Hematopoietic multipotent progenitor cell (in vitro differentiated cells): ENCODE data around the gene NUP107. TPM values are rescaled to one million over a fixed set of nuclear protein-coding genes. Genes with fewer than 3 reads are reported as not detected.
"Not testable (repeated sequence)": the region's sequence is repeated elsewhere in the genome, so short reads cannot be mapped to it uniquely, and the experiment has no call there.

Source experiments
- DNase-seq, 3 donors: peaks; one replicate each; pipeline ENCODE4 v3.0.0-alpha.2; 2011 to 2015; ENCODE audit warnings: low read depth in 2 of 3, low spot score in 2 of 3
- total RNA-seq: library from RNA; depleted of rRNA; stranded (reverse); fragments of >200 nt; gene quantifications from one replicate; pipeline ENCODE4 v1.2.3, GENCODE V29; 2012

The NUP107 gene
- total RNA-seq = 28.8 TPM

DNA sequence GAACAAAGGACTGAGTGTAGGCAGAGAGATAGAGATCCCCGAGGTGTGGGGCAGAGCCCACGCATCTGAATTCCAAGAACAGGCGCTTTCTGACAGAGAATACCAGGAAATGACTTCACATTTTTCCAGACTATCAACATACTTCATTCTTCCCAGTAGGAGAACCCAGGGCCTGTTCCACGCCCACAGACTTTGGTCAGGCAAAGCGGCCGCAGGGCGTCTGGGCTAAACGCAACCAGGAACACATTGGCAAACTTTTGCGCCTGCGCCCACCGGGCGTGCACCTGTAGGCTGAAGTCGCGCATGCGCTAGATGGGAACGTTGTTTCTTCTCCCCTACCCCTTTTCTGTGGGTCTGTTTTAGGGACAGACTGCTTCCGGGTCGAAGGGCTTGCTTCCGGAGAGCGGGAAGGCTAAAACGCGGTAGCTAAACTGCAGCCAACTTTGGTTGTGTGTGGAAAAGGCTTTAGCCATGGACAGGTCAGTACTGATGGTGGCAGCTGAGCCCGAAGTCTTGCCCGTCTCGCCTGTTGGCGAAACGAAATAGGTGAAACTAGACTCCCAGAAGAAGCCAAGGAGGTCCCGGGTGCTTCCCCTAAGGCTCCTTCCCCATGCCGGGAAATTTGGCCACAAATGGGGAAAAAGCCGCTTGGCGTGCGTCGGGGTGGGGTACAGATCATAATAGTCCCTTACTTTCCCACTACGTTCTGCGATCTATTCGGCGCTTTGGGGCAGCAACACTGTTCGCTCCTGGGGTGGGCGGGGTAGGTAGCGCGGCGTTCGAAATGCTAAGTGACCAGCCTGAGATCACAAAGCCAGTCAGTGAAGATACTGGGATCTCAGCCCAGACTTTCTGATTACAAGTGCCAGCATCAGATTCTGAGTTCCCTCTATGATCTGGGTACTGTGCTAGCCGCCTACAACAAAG is at the start of gene NUP107:
Gene NUP107 (plus strand): TSS at position 384 of the 927 bp plus-strand sequence. CDS start 88 bp downstream, at position 472.
- peak; percentile 95 to 99 (median 97) for DNase-seq

DNA sequence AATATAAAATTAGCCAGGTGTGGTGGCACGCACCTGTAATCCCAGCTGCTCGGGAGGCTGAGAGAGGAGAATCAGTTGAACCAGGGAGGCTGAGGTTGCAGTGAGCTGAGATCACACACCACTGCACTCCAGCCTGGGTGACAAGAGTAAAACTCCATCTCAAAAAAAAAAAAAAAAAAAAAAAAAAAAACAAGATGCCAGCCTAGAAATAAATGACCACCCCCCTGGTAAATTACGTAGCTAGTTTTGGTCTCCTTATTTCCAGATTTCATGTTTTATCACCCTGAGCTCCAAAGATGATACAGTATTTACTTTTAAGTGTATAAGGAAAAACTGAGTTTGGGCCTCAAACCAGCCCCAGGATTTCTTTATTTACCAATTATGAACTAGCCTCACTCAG is 49.3 kb upstream of the NUP107 start:
- DNase-seq = not testable (repeated sequence)

DNA sequence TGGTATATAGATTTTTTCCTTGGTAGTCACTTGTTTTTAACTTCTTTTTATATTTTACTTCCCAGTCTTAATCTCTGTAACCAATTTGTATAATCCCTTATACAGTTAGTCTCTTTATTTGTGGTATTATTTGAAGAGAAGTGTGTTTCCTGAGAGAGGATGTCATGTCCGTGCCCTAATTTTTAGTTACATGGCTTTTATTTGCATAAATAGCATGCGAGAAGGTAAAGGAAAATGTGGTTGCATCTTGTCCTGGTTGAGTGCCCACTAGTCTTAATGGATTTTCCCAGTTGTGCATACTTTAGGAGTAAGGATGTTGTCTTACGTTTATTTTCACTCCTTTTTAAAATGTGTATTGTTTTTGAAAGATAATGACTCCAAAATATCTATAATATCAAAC is 48.6 kb upstream of the NUP107 start:
- no peak for DNase-seq

DNA sequence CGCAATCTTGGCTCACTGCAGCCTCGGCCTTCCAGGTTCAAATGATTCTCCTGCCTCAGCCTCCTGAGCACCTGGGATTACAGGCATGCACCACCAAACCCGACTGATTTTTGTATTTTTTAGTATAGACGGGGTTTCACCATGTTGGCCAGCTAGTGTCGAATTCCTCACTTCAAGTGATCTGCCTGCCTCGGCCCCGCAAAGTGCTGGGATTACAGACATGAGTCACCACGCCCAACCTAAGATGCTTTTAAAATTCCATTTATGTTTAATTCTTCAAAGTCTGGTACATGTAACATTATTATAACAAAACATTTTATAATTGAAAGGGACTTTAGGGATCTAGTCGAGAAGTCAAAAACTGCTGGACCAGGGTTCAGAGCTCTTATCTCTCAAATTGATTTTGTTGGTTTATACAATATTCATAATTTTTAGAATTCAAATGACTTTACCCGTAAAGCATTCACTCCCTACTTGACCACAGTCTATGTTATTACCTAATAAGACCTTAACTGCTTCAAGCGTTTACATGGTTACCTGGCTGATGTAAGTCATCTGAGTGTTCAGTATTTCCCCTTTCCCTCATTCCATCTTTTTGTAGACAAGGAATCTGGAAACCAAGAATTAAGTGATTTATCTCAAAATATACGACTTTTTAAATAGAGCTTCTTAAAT is 47.9 kb upstream of the NUP107 start:
- DNase-seq = no peak

DNA sequence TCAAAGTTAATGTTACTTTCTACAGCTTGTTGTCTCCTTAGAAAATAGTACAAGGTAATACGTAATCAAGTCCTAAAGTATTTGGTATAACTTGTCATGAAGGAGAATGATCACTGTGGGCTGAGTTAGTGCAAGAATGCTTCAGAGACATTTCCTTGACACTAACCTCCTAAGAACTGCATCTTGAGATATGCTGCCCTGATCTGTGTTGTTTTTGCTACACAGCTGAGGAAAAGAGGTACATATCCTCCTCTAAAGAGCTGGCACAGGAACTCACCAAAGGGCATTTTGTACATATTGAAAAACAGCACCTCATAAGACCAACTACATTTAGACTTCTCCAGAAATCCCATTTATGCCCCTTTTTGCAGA is 47.4 kb upstream of the NUP107 start:
- no peak for DNase-seq

DNA sequence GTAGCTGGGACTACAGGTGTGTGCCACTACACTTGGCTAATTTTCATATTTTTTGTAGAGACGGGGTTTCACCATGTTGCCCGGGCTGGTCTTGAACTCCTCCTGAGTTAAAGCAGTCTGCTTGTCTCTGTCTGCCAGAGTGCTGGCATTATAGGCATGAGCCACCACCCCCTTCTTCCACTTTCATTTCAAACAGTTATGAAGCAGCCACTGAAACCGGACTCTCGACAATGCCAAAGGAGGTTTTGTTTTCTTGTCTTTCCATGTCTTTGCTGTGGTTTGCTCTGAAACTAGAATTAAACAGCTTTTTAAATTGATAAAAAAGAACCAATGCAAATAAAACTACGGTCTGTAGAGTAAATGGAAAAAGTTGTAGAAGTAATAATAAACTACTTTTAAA is 45.6 kb upstream of the NUP107 start:
- DNase-seq = peak in 1 of 3 donors; percentile 29

DNA sequence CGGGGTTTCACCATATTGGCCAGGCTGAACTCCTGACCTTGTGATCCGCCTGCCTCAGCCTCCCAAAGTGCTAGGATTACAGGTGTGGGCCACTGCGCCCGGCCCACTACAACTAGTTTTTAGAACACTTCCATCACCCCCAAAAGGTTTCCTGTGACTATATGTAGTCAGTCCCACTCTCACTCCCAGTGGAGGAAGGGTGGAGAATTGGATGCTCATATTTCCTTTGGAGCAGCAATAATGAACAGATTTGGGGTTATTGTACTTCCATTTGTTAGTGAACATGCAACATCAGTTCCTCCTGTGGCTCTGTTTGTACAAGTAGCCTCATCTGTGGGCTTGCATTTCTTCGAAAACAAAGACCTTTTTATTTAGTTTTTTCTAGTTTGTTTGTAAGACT is 40.3 kb upstream of the NUP107 start:
- no peak for DNase-seq

DNA sequence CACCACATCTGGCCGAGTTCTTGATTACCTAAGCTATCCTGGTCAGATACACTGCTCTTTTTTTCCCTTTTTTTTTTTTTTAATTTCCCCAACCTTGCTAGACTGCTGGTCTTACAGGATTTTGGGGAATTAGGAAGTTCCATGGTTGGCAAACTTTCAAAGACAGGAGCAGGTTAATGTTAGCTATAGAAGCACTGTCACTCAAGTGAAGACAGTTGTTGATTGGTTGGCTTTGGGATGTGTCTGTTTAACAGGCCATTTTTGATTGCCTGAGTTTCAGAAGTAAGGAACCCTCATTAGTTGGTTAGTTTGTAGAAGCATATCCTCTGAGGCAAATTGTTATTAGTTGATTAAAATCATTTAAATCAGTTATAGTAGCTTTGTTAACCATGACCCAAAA is 39.3 kb upstream of the NUP107 start:
- no peak for DNase-seq

DNA sequence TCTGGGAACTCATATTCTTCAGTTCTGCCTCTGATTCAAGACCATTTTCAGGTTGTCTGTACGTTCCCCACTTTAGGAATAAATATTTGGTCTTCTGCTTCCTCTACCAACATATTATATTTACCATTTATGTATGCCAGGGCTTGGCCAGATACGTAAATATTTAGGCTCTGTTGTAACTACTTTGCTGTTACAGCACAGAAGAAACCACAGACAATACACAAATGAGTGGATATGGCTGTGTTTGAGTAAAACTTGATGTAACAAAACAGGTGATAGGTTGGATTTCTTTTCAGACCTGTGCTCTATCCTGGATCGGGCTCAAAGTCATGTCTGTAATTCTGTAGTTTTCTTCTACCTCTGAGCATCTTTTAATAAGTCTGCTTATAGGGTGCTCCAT is 38.6 kb upstream of the NUP107 start:
- DNase-seq = no peak

DNA sequence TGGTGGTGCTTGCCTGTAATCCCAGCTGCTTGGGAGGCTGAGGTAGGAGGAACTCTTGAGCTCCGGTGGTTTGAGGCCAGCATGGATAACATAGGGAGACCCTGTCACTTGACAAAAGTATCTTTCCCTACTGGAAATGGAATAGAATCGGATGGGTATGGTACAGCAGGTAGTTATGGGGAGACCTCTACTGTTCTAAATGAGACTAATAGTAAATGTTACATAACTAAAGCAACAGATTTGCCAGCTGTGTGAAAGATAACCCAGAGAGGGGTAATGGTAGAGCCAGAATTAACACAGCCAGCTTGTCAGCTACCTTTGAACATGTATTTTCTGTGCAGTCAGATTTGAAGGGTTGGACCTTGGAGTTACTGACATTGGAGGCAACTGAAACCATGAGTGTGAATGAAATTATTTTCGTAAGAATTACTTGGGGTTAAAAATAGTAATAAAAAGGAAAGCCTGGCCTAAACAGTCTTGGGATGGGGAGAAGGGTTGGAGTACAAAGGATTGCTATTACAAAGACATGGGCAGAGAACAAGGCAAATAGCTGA is 21.7 kb upstream of the NUP107 start:
- no peak for DNase-seq

DNA sequence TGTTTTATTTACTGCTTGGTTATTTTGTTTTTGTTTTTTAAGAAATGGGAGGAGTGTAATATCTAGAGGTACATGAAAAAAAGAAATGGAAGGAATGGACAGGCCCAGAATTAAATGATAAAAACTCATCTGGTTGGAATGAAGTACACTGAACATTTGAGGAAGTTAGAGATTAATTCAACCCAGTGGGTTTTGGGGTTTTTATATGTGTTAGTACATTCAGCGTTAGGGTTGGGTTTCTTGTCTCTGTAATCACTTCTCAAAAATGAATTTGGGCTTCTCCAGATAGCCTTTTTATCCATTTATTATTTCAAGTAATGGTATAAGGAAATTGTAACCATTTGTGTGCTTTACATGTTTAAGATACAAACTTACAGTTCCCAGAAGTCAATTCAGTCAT is 19.5 kb upstream of the NUP107 start:
- DNase-seq = peak in 1 of 3 donors; percentile 42

DNA sequence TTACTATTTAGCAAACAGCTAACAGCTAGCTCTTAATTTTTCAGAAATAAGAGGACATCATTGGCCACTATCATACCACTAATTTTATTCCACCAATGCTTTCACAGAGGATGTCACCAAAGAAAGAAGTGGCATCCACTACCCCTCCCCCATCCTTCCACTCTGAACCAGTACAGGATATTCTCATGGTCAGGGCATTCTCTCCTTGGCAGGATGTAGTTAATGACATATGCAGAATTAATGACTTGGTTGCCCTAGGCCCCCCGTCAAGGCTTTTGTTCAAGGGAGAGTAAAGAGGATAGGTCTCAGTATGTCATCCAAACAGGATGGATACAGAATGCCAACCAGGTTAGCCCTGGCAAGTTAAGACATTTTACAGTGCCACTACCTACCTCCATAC is 18.9 kb upstream of the NUP107 start:
- DNase-seq = no peak

DNA sequence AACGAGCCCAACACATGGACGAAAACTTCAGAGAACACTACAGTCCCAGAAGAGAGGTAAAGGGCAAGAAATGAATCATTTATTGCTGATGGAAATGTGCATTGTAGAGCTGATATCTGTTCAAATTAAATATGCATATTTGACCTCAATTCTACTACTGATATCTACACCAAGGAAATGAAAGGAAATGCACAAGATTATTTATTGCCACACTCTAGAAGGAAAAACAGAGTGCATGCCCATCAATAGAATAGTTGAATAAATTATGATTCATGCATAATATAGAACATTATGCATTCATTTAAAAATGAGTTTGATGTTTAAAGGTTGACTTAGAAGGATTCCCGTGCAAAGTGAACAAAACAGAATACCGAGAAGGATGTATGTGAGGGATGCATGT is 15.6 kb upstream of the NUP107 start:
- no peak for DNase-seq

DNA sequence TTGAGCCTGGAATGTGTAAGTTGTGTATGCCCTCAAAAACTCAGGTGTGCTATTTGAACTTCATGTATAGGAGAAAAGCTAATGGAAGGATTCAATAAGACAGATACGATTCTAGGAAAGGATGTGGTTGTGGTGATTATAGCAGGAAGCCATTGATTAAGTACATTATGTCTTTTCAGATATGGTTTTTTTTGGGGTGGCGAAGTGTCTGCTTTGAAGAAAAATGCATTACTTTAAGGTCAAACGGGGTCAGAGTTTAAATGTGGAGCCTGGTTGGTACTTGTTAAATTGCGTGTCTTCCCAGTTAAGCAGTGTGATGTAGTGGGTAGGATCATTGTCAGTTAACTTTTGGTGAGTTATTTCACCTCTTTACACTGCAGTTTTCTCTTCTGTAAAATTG is 13.0 kb upstream of the NUP107 start:
- no peak for DNase-seq

DNA sequence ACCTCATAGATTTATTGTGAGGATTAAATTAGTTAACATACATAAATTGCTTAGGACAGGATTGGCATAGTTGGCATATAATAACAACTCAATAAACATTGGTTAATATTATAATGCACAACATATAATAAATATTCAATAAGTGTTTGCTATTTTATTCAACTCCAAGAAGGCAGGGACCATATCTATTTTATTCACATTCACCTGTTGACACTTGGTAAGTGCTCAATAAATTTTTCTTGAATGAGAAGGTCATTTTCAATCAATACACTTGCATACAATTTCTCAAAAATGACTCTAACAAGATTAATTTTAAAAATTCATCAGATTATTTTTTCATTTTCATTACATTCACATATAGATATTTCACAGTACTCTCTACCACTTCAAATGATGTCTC is 12.4 kb upstream of the NUP107 start:
- DNase-seq = no peak

DNA sequence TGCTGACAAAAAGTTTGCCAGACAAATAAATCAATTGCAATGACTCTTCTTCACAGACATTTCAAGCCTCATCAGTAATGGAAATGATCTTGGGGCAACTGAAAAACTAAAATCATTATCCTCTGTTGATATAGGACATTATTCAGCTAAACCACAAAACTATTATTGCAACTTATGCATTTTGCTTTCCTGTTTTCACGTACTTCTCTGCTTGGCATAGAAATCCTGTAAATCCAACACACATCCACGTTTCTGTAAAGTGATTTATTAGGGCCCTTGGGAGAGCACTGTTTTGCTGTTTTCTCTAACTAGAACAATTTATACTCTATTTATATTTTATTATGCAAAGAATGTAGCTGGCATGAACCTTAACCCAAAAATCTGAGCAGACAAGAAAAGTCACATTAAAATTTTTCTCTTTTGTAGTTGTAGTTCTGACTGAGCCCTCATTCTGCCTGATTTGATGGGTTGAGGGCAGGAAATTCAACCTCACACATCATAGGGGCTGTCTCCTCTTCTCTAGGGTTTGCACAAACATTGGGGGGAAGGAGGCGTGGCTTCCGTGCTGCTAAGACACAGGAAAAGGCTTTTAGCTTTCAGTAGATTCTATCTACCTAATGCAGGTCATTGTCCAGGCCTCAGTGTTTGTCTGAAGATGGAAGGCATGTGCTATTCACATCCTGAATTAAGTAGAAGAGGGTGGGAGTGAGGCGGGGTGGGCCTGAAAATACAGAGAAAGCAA is 11.5 kb upstream of the NUP107 start:
- peak; percentile 34 to 47 (median 44) for DNase-seq

DNA sequence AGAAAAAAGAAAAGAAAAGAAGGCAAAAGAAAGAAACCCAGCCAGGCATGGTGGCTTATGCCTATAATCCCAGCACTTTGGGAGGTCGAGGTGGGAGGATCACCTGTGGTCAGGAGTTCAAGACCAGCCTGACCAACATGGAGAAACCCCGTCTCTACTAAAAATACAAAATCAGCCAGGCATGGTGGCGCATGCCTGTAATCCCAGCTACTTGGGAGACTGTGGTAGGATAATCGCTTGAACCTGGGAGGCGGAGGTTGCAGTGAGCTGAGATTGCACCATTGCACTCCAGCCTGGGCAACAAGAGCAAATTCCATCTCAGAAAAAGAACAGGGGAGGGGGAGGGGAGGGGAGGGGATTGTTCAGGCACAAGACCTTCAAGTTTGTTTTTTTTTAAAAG is 9.9 kb upstream of the NUP107 start:
- DNase-seq = not testable (repeated sequence)

DNA sequence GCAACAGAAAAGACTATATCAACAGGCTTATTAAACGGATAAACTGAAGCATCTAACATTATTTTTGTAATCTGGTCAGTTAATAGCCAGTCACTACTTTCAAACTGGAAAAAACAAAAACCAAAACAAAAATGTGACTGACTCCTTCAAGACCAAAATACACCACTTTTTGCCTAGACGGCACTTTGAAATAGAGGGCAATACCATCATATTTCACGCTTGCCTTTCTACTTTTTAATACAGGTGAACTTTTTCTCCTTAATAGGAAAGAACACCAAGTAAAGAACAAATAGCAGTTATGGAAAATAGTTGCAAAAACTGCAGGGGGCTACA is 550 bp upstream of the NUP107 start:
- no peak for DNase-seq

DNA sequence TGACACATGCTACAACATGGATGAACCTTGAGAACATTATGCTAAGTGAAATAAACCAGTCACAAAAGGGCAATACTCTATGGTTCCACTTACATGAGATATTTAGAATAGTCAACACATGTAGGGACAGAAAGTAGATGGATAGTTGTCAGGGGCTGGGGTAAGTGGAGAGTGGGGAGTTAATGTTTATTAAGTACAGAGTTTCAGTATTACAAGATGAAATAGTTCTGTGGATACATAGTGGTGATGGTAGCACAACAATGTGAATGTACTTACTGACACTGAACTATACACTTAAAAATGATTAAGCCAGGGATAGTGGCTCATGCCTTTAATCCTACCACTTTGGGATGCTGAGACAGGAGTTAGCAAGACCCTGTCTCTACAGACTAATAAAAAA is 8.7 kb downstream of the NUP107 start:
- no peak for DNase-seq

DNA sequence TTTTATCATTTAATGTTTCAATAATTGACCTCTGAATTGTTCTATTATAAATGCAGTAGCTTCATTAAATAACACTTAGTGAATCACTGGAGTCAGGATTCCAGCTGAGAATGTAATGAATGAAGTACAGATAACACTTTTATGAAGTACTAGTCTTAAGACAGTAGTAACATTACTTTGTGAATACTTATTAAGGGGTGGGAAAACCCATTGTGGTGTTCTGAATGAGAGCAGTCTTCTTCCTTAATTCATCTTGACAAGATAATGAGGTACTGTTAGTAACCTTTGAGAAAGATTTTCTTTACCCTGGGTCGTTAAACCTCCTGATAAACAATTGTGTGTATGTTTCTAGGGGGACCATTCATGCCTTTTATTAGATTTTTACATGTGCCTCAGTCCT is 12.7 kb downstream of the NUP107 start:
- DNase-seq = no peak

DNA sequence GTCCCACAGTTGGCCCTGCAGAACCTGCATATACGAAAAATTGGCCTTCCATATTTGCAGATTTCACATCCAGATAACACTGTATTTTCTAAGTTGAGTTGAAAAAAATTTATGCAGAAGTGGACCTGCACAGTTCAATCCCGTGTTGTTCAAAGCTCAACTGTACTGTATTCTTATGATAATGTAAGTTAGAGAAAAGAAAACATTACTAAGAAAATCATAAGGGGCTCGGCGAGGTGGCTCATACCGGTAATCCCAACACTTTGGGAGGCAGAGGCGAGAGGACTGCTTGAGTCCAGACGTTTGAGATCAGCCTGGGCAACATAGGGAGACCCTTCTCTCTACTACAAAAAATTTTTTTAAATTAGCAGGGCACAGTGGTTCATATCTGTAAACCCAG is 41.0 kb downstream of the NUP107 start:
- DNase-seq = no peak
